Frontal cortex (tissue), 4 donors: ENCODE data around the gene ABCF3. TPM values are rescaled to one million over a fixed set of nuclear protein-coding genes. Genes with fewer than 3 reads are reported as not detected.
A peak's percentile ranks its signal among the peaks of the same experiment; 100 is the strongest.

ENCODE experiments used
- DNase-seq, 2 donors: peaks; one replicate each; pipeline ENCODE4 v3.0.0; 2012; ENCODE audit warnings: low spot score in 2 of 2
- FAIRE-seq: peaks from 2 replicates; lab custom pipeline; 2012; peaks lifted over from hg19 to GRCh38; lab: Jason Lieb, UNC
- total RNA-seq: library from RNA; depleted of rRNA; stranded (reverse); fragments of >200 nt; gene quantifications from one replicate; pipeline ENCODE4 v1.2.3, GENCODE V29; 2014
- donor health status: control.
- donor health status: control.
- donor health status: control.

ABCF3 gene
- total RNA-seq, 1 donor from 2014 or later, result 47.3 TPM

DNA sequence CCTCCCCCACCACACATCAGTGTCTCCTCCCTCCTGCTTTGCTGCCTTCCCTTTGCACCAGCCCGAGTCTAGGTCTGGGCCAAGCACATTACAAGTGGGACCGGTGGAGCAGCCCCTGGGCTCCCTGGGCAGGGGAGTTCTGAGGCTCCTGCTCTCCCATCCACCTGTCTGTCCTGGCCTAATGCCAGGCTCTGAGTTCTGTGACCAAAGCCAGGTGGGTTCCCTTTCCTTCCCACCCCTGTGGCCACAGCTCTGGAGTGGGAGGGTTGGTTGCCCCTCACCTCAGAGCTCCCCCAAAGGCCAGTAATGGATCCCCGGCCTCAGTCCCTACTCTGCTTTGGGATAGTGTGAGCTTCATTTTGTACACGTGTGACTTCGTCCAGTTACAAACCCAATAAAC is 2.3 kb upstream of the ABCF3 start:
- FAIRE-seq, result no peak
- DNase-seq, result no peak

DNA sequence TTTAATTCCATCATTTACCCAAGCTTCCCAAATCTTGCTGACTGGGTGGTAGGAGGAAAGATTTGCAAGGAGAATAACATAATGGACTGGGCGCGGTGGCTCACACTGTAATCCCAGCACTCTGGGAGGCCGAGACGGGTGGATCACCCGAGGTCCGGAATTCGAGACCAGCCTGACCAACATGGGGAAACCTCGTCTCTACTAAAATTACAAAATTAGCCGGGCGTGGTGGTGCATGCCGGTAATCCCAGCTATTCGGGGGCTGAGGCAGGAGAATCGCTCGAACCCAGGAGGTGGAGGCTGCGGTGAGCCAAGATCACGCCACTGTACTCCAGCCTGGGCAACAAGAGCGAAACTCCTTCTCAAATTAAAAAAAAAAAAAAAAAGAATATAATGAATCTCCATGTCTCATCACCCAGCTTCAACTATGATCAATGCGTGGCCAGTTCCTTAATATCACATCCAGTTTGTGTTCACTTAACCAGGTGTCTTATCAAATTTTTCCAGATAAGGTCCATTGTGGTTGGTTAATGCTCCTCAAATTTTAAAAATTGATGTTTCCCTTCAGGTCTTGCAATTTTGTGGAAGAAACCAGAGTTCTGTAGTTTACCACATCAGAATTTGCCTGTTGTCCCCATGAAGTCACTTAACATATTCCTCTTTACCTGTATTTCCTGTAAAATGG is 1.3 kb upstream of the ABCF3 start:
- FAIRE-seq (no peak), DNase-seq (no peak)

DNA sequence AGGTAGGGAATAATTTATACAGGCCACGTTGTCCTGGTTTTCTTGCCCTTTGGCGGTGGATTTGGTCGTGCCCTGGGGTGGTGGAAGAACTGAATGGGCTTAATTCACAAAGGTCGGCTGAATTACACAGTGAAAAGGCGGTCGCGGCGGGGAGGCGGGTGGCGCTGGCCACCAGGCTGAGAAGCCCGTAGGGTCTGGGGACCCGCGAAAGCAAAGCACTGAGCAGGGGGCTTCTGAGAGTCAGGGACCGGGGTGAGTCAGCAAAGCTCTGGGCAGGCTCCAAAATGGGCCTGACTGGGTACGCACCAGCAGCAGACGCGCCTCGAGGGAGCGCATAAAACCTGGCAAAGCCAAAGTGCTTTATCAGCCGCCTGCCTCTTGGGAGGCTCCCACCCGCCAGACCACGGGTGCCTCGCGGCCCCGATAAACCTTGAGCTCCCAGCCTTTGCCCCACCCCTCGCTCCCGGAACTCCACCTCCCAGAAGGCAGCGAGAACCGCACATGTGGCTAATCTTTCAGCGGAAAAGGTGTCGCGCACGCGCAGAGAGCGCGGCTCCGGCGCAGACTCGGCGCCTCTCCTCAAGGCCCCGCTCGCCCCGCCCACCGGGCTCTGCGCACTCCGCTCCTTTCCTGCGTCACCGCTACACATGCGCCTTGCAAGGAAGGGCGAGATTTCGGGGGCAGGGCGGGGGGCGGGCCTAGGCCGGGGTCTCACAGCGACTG is 377 bp upstream of the ABCF3 start:
- DNase-seq, result peak; percentile 91 to 98
- no peak for FAIRE-seq

DNA sequence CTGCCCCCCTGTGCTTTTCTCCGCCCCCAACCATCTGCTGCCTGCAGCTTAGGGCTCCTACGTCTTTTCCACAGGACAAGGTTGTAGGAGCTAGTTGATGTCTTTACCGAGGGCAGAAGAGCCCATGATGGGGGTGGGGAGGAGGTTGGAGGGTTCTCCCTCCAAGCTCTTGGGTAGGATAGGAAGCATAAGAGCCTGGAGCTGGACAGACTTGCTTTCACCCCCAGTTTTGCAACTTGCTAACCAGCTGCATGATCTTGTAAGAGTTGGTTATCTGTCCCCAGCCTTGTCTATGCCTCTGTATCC is 856 bp downstream of the ABCF3 start:
- DNase-seq (no peak), FAIRE-seq (no peak)

DNA sequence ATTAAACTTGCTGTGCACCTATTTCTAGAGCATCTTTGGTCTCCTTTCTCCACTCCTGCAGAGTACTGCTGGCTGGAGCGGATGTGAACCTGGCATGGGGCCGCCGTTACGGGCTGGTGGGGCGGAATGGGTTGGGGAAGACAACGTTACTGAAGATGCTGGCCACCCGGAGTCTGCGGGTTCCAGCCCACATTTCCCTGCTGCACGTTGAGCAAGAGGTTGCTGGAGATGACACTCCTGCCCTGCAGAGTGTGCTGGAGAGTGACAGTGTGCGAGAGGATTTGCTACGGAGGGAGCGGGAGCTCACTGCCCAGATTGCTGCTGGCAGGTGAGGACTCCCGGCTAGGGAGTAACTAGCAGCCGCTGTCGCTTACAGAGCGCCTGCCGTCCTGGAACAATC is 2.1 kb downstream of the ABCF3 start:
- no peak for DNase-seq
- FAIRE-seq, result no peak

DNA sequence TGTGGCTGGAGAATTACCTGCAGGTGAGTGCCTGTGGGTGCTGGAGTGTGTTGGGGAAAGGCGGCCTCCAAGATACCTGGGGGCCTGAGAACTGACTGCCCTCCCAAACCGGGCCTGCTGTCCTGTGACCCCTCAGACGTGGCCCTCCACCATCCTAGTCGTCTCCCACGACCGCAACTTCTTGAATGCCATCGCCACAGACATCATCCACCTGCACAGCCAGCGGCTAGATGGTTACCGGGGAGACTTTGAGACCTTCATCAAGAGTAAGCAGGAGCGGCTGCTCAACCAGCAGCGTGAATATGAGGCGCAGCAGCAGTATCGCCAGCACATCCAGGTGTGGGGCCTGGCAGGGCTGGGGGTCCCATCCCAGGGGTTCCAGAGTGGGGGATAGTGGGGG is 3.4 kb downstream of the ABCF3 start:
- DNase-seq, result no peak
- no peak for FAIRE-seq

DNA sequence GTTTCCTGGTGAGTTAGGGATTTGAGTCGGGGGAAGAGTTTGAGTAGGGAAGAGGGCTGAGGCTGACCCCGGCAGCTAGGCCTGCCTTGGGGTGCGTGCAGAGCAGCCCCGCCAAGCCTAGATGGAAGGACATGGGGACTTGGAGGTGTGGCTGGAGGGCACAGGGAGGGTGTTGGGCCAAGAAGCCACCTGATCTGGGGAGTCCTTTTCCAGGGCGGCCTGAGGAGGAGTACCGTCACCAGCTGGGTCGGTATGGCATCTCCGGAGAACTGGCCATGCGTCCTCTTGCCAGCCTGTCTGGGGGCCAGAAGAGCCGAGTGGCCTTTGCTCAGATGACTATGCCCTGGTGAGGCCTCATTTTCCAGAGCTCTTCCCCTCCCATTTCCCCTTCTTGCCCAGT is 6.9 kb downstream of the ABCF3 start:
- no peak for DNase-seq
- no peak for FAIRE-seq

DNA sequence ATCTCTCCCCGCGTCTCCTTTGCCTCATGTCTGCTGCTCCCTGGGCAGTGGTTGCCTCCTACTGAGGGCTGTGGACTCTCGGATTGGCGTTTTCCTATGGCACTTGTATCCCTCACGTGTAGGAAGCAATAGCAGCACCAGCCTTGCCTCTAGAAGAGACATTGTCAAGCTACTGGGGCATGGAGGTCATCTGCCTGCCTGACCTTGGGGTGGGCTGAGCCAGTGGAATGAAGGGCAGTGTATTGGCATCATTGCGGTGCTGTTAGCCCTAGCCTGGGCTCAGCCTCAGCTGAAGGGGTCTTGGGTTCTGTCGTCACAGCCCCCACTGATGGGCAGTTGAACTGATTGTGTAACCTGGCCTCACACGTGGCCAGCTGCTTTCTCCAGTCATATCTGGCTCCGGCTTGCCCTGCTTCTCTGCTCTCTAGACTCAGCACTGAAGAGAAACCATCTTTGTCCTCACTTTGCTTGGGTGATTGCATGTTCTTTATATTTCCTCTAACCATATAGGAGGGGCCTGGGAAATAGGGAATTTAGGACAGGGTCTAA is 8.1 kb downstream of the ABCF3 start:
- no peak for DNase-seq
- no peak for FAIRE-seq

DNA sequence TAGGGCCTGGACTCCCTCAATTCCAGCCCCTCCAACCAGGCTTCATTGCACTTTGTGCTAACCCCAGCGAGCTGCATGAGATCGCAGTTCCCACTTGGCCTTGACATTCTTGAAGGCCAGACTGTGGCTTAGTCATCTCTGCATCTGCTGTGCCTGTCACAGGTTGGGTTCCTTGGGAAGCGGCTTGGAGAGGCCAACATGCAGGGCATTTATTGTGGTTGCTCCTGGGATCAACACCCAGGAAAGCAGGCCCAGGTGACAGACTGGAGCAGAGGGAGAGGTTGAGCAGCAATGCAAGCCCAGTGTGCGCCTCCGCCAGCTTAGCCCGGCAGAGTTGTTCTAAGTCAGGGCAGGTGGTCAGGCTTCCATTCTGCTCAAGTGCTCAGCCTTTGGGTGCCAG is 10.5 kb downstream of the ABCF3 start:
- FAIRE-seq, result no peak
- no peak for DNase-seq

DNA sequence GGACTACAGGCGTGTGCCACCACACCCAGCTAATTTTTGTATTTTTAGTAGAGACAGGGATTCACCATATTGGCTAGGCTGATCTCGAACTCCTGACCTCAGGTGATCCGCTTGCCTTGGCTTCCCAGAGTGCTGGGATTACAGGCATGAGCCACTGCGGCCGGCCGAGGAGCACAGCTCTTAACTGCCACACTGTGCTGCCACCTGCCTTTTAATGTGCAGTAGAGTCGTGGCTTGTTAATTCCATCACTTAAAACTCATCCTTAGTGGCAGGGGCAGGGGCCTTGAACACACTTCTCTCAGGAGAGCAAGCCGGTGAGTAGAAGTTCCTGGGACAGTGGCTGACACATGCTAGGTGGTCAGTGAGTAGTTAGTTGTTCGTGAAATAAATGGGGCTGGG is 12.5 kb downstream of the ABCF3 start:
- FAIRE-seq (no peak), DNase-seq (no peak)

DNA sequence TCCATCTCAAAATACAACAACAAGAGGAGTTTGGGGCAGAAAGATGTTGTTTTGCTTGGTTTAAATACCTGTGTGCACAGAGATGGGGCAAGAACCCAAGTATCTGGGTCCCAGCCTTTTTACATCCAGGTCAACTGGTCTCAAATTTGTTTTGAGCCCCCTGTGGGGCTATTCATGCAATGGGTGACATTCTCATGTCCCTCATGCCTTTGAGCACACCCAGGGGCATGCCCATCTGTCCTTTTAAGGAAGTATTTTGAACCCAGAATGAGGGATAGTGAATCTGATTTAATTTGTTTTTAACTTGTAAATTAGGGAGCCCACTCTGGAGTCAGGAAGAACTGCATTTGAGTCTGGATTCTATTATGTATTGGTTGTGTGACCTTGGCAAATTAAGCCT is 14.8 kb downstream of the ABCF3 start:
- FAIRE-seq (no peak), DNase-seq (no peak)

DNA sequence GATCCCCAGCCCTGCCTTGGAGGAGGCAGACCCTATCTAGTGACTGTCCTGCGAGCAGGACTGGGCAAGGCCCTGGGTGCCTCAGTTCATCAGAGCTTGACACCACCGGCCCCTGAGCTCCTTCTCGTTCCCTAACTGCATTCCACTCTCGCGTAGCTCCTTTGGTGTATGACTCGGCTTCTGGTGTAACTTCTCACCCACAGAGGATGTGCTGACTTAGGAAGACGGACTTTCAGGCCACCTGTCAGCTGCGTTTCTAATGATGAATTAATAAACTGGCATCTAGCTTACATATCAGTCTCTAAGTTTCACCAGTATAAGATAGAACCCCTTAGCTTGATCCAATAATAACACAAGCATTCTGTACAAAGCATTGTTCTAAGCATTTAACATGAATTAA is 17.5 kb downstream of the ABCF3 start:
- FAIRE-seq (no peak), DNase-seq (no peak)

DNA sequence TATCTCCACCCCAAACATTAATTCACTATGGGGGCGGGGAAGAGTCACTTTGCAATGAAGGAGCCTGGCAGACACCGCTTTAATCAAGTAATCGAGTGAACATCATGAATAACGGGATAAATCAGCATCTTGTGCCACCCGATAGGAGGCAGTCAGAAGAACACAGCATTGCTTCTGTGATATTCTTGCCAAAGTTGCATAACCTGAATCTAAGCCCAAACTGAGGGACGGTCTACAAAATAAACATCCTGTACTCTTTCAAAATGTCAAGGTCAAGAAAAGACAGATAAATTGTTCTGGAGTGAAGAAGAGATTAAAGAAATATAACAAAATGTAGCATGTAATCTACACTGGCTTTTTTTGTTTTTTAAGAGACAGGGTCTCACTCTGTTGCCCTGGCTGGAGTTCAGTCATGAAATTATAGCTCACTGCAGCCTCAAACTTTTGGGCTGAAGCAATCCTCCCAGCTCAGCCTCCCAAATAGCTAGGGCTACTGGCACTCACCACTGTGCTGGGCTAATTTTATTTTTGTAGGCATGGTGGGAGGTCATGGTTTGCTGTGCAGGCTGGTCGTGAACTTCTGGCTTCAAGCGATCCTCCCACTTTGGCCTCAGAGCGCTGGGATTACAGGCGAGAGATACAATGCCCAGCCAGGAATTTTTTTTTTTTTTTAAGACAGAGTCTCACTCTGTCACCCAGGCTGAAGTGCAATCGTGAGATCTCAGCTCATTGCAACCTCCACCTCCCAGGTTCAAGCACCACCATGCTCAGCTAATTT is 23.3 kb downstream of the ABCF3 start:
- no peak for FAIRE-seq
- DNase-seq, result no peak

DNA sequence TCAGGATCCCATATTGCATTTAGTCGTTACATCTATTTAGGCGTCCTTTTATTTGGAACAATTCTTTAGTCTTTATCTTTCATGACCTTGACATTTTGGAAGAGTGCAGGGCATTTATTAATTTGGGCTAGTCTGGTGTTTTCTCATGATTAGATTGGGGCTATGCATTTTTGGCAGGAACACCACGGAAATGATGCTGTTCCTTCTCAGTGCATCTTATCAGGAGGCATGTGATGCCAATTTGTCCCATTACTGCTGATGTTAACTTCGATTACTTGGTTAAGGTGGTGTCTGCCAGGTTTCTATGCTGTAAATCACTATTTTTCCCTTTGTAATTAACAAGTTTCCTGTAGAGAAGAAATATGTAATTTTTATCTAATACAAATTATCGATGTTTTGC is 25.3 kb downstream of the ABCF3 start:
- DNase-seq, result no peak
- FAIRE-seq, result no peak

DNA sequence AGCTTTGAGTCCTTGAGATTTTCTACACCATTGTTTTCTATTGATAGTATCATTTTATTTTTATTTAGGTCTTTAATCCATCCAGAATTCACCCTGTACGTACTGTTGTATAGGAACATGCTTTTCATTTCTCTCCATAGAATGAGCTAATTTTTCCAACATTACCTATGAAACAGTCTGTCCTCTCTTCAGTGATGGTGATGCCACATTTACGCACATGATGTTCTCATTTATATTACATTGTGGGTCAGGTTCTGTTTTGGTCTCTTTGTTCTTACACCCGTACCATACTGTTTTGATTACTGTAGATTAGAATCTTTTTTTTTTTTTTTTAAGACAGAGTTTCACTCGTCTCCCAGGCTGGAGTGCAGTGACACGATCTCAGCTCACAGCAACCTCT is 25.7 kb downstream of the ABCF3 start:
- no peak for FAIRE-seq

DNA sequence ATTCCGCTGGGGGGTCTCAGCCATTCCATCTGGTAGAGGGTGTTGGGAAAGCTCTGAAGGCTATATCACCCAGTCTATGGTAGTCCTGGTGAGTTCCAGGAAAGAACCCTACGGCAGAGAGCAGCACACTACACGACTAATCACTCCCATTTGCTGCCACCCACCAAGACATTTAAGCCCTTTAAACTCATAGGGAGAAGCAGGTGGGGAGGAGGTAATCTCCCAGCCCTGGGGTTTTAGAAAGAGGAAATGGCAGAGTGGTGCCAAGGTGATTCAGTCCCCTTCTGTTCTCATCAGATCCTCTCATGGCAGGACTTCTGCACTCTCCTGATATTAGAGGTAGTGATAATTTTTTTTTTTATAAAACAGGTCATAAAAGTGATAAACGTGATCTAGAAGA is 32.8 kb downstream of the ABCF3 start:
- FAIRE-seq, result no peak
- no peak for DNase-seq

More for the DNA sequence above, 25.7 kb downstream of the ABCF3 start:
- DNase-seq, result no peak

DNA sequence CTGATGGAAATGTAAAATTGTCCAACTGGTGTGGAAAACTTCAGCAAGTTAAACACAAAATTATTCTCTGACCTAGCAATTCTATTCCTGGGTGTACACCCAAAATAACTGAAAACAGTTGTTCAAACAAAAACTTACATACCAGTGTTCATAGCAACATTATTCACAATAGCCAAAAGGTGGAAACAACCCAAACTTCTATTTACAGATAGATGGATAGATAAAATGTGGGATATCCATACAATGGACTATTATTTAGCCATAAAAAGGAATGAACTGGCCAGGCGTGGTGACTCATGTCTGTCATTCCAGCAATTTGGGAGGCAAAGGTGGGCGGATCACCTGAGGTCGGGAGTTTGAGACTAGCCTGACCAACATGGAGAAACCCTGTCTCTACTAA is 36.5 kb downstream of the ABCF3 start:
- FAIRE-seq (no peak), DNase-seq (no peak)

DNA sequence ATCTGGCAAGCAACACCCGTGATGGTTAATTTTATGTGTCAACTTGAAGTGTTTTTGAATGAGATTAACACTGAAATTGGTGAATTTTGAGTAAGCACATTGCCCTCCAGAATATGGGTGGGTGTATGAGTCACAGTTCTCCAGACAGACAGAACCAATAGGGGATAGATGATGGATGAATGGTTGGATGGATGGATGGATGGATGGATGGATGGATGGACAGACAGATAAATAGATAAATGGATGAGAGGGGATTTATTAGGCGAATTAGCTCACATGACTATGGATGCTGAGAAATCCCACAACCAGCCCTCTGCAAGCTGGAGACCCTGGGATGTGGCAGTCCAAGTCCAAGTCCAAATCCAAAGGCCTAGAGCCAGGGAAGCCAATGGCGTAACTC is 37.9 kb downstream of the ABCF3 start:
- no peak for DNase-seq
- no peak for FAIRE-seq

DNA sequence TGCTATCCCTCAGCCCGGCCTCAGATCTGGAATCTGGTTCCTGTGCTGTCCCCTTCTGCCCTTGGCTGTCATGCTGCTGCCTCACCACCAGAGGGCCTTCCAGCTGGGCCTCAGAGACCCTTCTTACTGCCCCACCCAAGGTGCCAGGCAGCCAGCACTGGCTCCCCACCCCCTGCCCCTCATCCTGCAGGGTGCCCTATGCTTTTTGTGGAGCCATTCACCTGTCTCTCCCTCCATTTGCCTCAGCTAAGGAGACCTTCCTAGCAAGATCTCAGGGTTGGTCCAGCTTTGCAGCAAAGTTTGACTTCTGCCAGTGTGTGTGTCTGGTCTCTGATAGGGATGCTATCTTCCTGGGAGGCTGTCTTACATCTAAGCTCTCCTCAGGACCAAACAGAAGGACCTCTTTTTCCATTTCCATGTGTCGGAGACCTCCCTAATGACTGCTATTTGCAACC is 41.5 kb downstream of the ABCF3 start:
- FAIRE-seq, result no peak
- DNase-seq, result peak; percentile 56 to 57

DNA sequence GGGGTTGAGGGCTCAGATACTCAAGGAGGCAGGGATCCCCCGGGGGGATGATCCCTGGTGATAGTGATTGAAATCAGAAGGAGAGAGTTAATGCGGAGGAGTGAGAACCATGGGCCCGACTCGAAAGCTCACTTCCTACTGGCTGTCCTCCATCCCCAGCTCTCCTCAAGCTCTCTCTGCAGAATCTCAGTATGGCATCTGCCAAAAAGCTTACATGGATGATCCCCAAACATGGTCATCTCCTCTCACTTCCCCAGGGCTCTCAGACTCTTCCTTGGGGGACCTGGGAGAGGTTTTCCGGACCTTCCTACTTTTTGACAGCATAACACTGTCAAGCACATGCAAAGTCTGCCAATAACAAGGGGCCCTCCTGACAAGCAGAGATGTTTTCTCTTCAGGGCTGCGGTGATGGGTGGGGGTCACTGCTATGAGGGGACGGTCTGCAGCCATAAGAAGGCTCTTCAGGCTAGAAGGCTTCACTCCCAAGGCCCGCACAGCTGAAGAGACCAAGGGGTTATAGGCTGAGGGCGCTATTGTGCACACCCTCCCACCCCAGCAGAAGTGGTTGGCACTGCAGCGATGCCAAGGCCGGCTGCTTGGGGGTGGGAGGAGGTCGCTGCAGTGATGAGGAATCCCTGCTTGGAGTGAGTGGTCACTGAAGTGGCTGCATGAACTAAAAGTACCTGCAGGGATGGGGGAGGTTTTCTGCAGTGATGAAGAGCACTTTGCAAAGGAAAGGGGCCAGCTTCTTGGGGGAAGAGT is 42.6 kb downstream of the ABCF3 start:
- FAIRE-seq, result no peak
- DNase-seq, result peak in 1 of 2 donors; percentile 28
